Duodenal mucosa (tissue), 2 donors: ENCODE data around the gene SNCAIP.

ENCODE experiments used
- H3K27ac ChIP-seq: one replicate; pipeline ENCODE4 v1.7.0; 2013; ENCODE audit warnings: low read depth, low read length
- H3K27me3 ChIP-seq, 2 donors: one replicate each; pipeline ENCODE4 v1.7.0; 2013; ENCODE audit warnings: low read length in 2 of 2, control low read depth in 1 of 2; ENCODE audit not compliant: insufficient read depth in 2 of 2, control insufficient read depth in 1 of 2
- H3K36me3 ChIP-seq, 2 donors: one replicate each; pipeline ENCODE4 v1.7.0; 2013; ENCODE audit warnings: low read length in 2 of 2, control low read depth in 1 of 2; ENCODE audit not compliant: insufficient read depth in 2 of 2, control insufficient read depth in 1 of 2
- H3K4me1 ChIP-seq, 2 donors: one replicate each; pipeline ENCODE4 v1.7.0; 2013; ENCODE audit warnings: low read length in 2 of 2, control low read depth in 1 of 2; ENCODE audit not compliant: insufficient read depth in 2 of 2, control insufficient read depth in 1 of 2
- H3K4me3 ChIP-seq, 2 donors: one replicate each; pipeline ENCODE4 v1.7.0; 2013; ENCODE audit warnings: low read length in 2 of 2, low read depth in 1 of 2
- H3K9ac ChIP-seq, 2 donors: one replicate each; pipeline ENCODE4 v1.7.0; 2013; ENCODE audit warnings: low read length in 2 of 2, low read depth in 1 of 2
- H3K9me3 ChIP-seq, 2 donors: one replicate each; pipeline ENCODE4 v1.7.0; 2013; ENCODE audit warnings: low read length in 2 of 2, control low read depth in 1 of 2; ENCODE audit not compliant: control insufficient read depth in 1 of 2

SNCAIP gene

DNA sequence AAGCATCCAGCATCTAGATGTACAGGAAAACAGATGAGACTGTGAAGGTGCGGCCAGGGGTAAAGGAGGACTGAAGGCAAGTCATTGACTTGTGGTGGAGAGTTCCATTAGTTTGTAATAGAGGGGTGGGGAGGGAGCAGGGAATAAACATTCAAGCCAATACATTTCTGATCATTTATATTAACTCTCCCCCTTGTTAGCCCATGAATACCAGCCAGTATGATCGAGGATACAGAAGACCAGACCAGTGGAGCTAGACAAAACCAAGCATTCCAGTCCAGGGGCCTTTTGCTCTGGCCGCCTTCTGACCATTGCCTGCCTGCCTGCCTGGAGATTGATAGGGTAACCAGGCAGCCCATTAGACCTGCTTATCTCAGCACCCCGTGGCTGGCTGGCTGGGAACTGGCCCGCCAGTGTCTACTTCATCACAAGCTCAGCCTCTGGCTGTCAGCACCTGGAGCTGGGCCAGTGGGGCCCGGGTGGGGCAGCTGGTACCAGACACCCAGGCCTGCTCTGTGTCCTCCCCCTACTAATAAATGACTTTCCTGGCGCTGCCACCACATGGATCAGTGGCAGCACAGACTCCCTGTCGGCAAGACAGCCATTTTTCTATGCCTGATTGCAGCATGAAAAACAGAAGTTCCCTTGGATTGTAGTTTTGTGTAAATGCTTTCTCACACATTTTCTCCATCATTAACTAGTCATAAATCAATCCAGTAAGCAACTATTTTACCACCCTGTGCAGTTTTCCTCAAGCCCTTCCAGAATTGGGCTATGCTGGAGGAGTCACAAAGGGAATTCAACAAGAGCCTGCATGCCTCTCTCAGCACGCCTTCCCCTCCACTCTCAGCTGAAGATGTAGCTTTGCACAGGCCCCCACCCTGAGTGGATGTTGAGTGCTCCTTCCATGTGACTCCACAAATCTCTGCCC, 181.3 kb downstream of the SNCAIP start:
- Histone ChIP-seq H3K4me3 (no peak overlapping the region), H3K9ac (no peak overlapping the region), H3K27ac (no peak overlapping the region)

DNA sequence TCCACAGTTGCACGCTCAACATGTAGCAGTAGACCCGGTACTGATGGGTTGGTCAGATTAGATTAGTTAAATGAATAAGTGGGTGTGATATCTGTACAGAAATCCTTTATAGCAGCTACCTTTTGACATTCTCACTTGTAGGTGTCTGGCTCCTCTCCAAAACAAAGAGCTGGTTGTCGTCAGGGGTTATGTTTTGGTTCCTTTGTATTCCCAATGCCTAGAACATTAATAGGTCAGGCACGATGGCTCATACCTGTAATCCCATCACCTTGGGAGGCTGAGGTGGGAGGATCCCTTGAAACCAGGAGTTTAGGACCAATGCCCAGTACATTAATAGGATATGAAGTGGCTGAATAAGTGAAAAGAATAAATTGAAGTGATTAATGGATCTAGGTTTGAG, 182.1 kb downstream of the SNCAIP start:
- peaks cover 9 to 10% of the 10 kb centered on the region in 2 donors for H3K4me1 ChIP-seq
- no peak overlapping the region for H3K9ac ChIP-seq
- H3K27me3 ChIP-seq = no peaks in the 10 kb centered on the region
- H3K36me3 ChIP-seq = no peaks in the 10 kb centered on the region
- H3K4me3 ChIP-seq = no peak overlapping the region
- no peak overlapping the region for H3K27ac ChIP-seq
- no peaks in the 10 kb centered on the region for H3K9me3 ChIP-seq

More for the DNA sequence above, 181.3 kb downstream of the SNCAIP start:
- Histone ChIP-seq H3K4me1 (peaks cover 9 to 10% of the 10 kb centered on the region in 2 donors), H3K36me3 (no peaks in the 10 kb centered on the region), H3K27me3 (no peaks in the 10 kb centered on the region), H3K9me3 (no peaks in the 10 kb centered on the region)

DNA sequence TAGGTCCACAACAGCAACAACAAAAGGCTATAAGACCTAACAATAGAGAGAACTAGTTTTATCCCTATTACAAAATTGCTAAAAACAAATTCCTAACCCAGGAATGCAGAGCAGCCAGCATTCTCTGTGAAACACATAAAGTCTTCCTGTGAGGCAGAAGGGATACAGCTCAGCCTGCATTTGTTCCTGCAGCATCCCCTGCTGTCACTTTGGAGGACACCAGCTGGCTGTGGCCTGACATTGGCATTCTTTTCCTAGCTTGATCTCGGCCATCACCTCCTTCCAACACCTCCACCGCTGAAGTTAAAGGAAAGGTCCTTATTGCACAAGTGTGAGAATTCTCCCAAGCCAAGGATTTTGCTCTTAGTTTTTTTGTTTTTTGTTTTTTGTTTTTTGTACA, 186.1 kb downstream of the SNCAIP start:
- no peaks in the 10 kb centered on the region for H3K36me3 ChIP-seq
- H3K4me3 ChIP-seq = no peak overlapping the region
- no peak overlapping the region for H3K9ac ChIP-seq
- no peaks in the 10 kb centered on the region for H3K9me3 ChIP-seq
- no peaks in the 10 kb centered on the region for H3K27me3 ChIP-seq
- H3K4me1 ChIP-seq = peaks cover 9 to 10% of the 10 kb centered on the region in 2 donors
- no peak overlapping the region for H3K27ac ChIP-seq

DNA sequence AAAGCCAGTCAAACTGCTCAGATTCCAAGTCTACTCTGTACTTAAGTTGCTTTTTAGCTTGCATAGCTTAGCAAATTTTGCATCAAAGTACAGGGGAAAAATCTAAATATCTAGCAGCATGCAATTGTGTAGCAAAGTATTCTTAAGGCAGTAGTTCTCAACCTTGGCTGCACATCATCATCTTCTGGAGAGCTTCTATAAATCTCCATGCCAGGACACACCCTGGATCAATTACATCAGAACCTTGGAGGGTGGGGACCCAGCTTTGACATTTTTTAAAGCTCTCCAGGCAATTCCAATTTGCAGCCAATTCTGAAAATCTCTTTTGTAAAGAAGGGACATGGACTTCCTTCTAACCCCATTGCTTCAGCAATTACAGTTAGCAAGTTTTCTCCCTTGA, 187.5 kb downstream of the SNCAIP start:
- no peaks in the 10 kb centered on the region for H3K36me3 ChIP-seq
- no peak overlapping the region for H3K9ac ChIP-seq
- no peaks in the 10 kb centered on the region for H3K9me3 ChIP-seq
- H3K4me3 ChIP-seq = no peak overlapping the region
- H3K27ac ChIP-seq = no peak overlapping the region
- H3K4me1 ChIP-seq = no peaks in the 10 kb centered on the region
- H3K27me3 ChIP-seq = no peaks in the 10 kb centered on the region

DNA sequence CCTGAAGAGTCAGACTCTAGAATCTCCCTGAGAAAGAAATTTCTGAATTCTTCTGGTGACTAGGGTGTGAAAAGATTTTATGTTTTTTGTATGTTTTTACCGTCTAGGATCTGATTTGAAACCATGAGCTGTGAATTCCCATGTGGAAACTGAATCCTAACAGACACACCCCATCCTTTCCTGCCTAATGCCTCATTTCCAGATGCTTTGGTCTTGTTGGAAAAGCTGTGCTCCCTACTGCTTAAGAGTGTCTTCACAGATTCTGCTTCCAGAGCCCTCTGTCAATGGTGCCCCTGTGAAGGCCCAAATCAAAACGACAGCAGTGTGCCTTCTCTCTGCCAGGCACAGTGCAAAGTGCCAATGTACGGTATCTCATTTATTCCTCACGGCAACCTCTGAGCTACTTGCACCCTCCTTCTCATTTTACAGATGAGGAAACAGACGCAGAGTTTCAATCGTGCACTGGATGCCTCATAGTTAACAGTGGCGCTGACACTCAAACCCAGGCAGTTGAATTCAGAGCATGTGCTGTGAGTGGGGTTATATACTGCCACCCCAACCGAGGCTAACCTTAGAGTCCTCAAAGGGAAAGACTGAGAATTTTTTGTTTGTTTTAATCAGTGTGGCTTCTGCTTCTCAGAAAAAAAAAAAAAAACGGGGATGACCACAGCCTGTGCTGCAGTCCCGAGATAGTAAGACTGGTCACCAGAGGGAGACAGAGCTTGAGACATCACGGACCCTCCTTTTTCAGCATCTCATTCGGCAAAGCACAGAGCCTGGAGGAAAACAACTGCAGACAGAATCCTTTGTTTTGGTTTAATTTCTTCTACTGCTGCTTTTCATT, 188.4 kb downstream of the SNCAIP start:
- no peaks in the 10 kb centered on the region for H3K4me1 ChIP-seq
- no peak overlapping the region for H3K4me3 ChIP-seq
- H3K27ac ChIP-seq = no peak overlapping the region
- no peaks in the 10 kb centered on the region for H3K27me3 ChIP-seq
- no peaks in the 10 kb centered on the region for H3K9me3 ChIP-seq
- no peaks in the 10 kb centered on the region for H3K36me3 ChIP-seq
- H3K9ac ChIP-seq = no peak overlapping the region

DNA sequence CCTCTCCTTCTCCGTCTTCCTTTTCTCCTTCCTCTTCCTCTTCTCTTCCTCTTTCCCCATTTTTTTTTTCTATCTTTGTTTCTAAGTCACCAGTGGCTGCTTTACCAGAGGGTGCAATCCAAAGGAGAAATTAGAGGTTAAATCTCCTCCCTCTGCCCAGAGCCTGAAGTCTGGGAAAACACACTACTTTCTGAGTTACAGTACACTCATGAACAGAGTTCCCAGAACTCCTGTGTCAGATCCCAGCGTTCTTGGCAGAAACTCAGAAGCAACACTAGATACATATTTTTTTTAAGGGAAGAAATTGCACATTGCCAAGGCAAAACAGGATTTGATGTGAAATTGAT, 189.0 kb downstream of the SNCAIP start:
- no peak overlapping the region for H3K27ac ChIP-seq

GRCh38 chr5:122507045-122507444, 195.0 kb downstream of the SNCAIP start:
- Histone ChIP-seq H3K9ac (no peak overlapping the region), H3K27me3 (no peaks in the 10 kb centered on the region), H3K4me3 (no peak overlapping the region), H3K9me3 (no peaks in the 10 kb centered on the region), H3K4me1 (no peaks in the 10 kb centered on the region), H3K36me3 (no peaks in the 10 kb centered on the region), H3K27ac (no peak overlapping the region)

More for the DNA sequence above, 189.0 kb downstream of the SNCAIP start:
- Histone ChIP-seq H3K9me3 (no peaks in the 10 kb centered on the region), H3K4me1 (no peaks in the 10 kb centered on the region), H3K36me3 (no peaks in the 10 kb centered on the region), H3K9ac (no peak overlapping the region), H3K4me3 (no peak overlapping the region), H3K27me3 (no peaks in the 10 kb centered on the region)

GRCh38 chr5:122507581-122507980, 195.5 kb downstream of the SNCAIP start:
- H3K4me1 ChIP-seq = no peaks in the 10 kb centered on the region
- no peaks in the 10 kb centered on the region for H3K27me3 ChIP-seq
- H3K9ac ChIP-seq = no peak overlapping the region
- no peak overlapping the region for H3K4me3 ChIP-seq
- no peaks in the 10 kb centered on the region for H3K36me3 ChIP-seq
- no peaks in the 10 kb centered on the region for H3K9me3 ChIP-seq
- H3K27ac ChIP-seq = no peak overlapping the region

DNA sequence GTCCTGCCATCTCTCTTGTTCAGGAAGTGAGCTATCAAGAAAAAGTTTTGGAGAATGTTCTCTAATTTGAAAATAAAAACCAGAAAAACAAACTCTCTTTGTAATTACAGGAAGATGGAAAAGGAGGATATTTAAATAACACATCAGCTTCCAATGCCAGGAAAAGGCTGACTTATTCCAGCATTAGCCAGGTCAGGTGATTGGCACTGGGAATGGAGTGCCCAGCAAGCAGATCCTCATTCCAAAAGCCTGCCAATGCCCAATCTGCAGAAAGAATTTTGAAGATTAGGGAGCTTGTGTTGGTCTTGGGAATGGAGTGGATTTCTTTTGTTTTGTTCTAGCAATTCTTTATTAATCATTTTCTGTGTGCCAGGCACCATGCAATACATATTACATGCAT, 196.6 kb downstream of the SNCAIP start:
- no peaks in the 10 kb centered on the region for H3K4me1 ChIP-seq
- H3K27me3 ChIP-seq = no peaks in the 10 kb centered on the region
- no peak overlapping the region for H3K9ac ChIP-seq
- H3K4me3 ChIP-seq = no peak overlapping the region
- H3K36me3 ChIP-seq = no peaks in the 10 kb centered on the region
- no peaks in the 10 kb centered on the region for H3K9me3 ChIP-seq
- no peak overlapping the region for H3K27ac ChIP-seq
